ENCODE measurements around the gene EPB41. TPM values are rescaled to one million over a fixed set of nuclear protein-coding genes. Genes with fewer than 3 reads are reported as not detected.
"Not testable (repeated sequence)": the region's sequence is repeated elsewhere in the genome, so short reads cannot be mapped to it uniquely, and the experiment has no call there.

Gene EPB41
- total RNA-seq, 1 experiment from 2014 or later = 17.3 TPM

DNA sequence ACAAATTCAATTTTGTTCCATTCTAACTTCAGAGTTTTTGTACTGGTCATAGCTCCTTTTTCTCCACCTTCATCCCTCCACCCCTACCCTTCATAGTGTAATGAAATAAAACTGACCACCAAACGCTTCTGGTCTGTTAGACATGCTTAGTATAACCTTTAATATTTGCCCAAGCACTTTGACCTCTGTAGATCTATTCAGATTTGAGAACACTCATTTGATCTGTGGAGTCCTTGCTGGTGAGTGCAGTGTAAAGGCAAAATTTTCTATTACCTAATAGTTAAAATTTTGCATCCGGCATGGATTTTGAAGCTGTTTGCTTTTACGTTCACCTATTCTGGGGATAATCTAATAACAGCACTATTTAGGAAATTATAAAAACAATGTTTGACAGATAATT, 168.2 kb downstream of the EPB41 start:
- Histone ChIP-seq H3K27ac (ENCODE audit: low read length) (no peak overlapping the region), H3K4me3 (ENCODE audit: low read length) (no peak overlapping the region), H3K9me2 (replicated peaks; ENCODE audit: insufficient read depth, low read length) (no peaks in the 10 kb centered on the region), H4K20me1 (ENCODE audit: insufficient read depth, low read depth, low read length) (no peaks in the 10 kb centered on the region), H2AFZ (ENCODE audit: low read length) (no peak overlapping the region), H3K79me2 (ENCODE audit: low read length) (no peaks in the 10 kb centered on the region), H3K9me3 (ENCODE audit: low read length) (no peaks in the 10 kb centered on the region), H3K4me2 (ENCODE audit: low read depth, low read length, poor library complexity, severe bottlenecking) (no peak overlapping the region), H3K36me3 (ENCODE audit: insufficient read depth, low read length) (no peaks in the 10 kb centered on the region), H3K4me1 (ENCODE audit: low read length) (peaks cover 9% of the 10 kb centered on the region), H3K27me3 (ENCODE audit: low read length) (no peaks in the 10 kb centered on the region), H3K9ac (ENCODE audit: low read length) (no peak overlapping the region)
- no peak for DNase-seq

DNA sequence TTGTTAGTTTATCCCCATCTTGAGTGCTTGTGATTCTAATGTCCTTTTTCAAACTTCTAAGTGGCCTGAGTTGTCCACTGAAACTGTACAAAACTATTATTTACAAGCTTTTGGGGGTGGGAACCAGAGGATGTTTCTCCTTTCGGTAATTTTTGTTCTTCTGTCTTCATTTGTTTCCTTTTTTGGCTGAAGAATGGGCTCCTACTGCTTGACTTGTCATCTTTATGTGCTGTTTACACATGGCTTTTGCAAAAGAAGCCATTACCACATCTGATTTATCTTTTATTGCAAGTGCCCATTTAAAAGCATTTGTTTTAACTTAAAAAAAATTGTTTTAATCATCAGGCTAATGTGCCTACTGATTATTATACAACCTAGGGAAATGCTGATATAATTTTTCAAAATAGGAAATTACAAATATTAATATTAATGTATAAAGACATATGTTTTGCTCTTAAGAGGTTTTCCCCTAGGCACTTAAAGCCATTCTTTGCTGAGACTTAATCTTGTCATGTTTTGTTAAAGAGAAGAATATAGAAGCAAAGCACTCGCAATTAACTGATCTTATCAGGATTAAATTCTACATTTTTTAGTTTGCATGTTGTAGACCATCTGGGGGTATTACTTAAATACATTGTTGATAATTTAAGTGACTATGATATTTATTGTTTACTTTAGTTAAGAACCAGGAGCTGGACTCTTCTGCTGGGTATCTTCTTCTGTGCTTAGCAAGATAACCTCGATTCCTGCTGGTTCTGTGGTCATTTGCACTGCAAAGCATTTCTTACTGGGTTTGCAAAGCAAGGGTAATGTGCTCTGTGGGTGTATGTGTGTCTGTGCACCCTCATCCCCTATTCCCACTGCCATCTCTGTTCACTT, 169.2 kb downstream of the EPB41 start:
- Histone ChIP-seq H3K36me3 (ENCODE audit: insufficient read depth, low read length) (no peaks in the 10 kb centered on the region), H3K27ac (ENCODE audit: low read length) (no peak overlapping the region), H3K9me2 (replicated peaks; ENCODE audit: insufficient read depth, low read length) (no peaks in the 10 kb centered on the region), H3K9me3 (ENCODE audit: low read length) (no peaks in the 10 kb centered on the region), H3K9ac (ENCODE audit: low read length) (no peak overlapping the region), H3K4me3 (ENCODE audit: low read length) (no peak overlapping the region), H4K20me1 (ENCODE audit: insufficient read depth, low read depth, low read length) (no peaks in the 10 kb centered on the region), H2AFZ (ENCODE audit: low read length) (no peak overlapping the region), H3K4me1 (ENCODE audit: low read length) (peaks cover 9% of the 10 kb centered on the region), H3K4me2 (ENCODE audit: low read depth, low read length, poor library complexity, severe bottlenecking) (no peak overlapping the region), H3K79me2 (ENCODE audit: low read length) (no peaks in the 10 kb centered on the region), H3K27me3 (ENCODE audit: low read length) (no peaks in the 10 kb centered on the region)
- DNase-seq = no peak

DNA sequence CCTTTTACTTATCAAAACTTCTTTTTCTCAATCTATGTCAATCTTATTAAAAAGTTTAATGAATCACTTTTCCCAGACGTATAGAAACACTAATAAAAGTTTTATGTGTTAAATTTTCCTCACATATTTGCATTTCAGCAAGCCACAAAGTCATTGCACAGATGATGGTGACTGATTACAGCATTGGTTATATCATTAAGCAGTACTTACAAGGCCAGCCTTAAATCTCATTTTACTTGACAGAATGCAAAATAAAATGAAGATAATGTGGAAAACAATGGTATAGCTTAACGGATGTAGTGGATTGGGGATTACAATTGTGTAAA, 169.8 kb downstream of the EPB41 start:
- H3K4me2 ChIP-seq (ENCODE audit: low read depth, low read length, poor library complexity, severe bottlenecking) = no peak overlapping the region
- H3K36me3 ChIP-seq (ENCODE audit: insufficient read depth, low read length) = no peaks in the 10 kb centered on the region
- no peaks in the 10 kb centered on the region for H3K9me3 ChIP-seq (ENCODE audit: low read length)
- DNase-seq = no peak
- H3K27me3 ChIP-seq (ENCODE audit: low read length) = no peaks in the 10 kb centered on the region
- H3K27ac ChIP-seq (ENCODE audit: low read length) = no peak overlapping the region
- H4K20me1 ChIP-seq (ENCODE audit: insufficient read depth, low read depth, low read length) = no peaks in the 10 kb centered on the region
- no peak overlapping the region for H2AFZ ChIP-seq (ENCODE audit: low read length)
- no peak overlapping the region for H3K4me3 ChIP-seq (ENCODE audit: low read length)
- H3K4me1 ChIP-seq (ENCODE audit: low read length) = peaks cover 9% of the 10 kb centered on the region
- no peak overlapping the region for H3K9ac ChIP-seq (ENCODE audit: low read length)
- H3K9me2 ChIP-seq (replicated peaks; ENCODE audit: insufficient read depth, low read length) = no peaks in the 10 kb centered on the region
- H3K79me2 ChIP-seq (ENCODE audit: low read length) = no peaks in the 10 kb centered on the region

GRCh38 chr1:29090937-29091618, 176.7 kb downstream of the EPB41 start:
- no peak overlapping the region for H2AFZ ChIP-seq (ENCODE audit: low read length)
- DNase-seq = no peak
- H3K27ac ChIP-seq (ENCODE audit: low read length) = no peak overlapping the region
- H3K4me1 ChIP-seq (ENCODE audit: low read length) = no peaks in the 10 kb centered on the region
- no peaks in the 10 kb centered on the region for H3K79me2 ChIP-seq (ENCODE audit: low read length)
- H3K36me3 ChIP-seq (ENCODE audit: insufficient read depth, low read length) = no peaks in the 10 kb centered on the region
- no peak overlapping the region for H3K4me3 ChIP-seq (ENCODE audit: low read length)
- no peaks in the 10 kb centered on the region for H4K20me1 ChIP-seq (ENCODE audit: insufficient read depth, low read depth, low read length)
- no peaks in the 10 kb centered on the region for H3K9me3 ChIP-seq (ENCODE audit: low read length)
- H3K9ac ChIP-seq (ENCODE audit: low read length) = no peak overlapping the region
- no peaks in the 10 kb centered on the region for H3K9me2 ChIP-seq (replicated peaks; ENCODE audit: insufficient read depth, low read length)
- no peaks in the 10 kb centered on the region for H3K27me3 ChIP-seq (ENCODE audit: low read length)
- no peak overlapping the region for H3K4me2 ChIP-seq (ENCODE audit: low read depth, low read length, poor library complexity, severe bottlenecking)

DNA sequence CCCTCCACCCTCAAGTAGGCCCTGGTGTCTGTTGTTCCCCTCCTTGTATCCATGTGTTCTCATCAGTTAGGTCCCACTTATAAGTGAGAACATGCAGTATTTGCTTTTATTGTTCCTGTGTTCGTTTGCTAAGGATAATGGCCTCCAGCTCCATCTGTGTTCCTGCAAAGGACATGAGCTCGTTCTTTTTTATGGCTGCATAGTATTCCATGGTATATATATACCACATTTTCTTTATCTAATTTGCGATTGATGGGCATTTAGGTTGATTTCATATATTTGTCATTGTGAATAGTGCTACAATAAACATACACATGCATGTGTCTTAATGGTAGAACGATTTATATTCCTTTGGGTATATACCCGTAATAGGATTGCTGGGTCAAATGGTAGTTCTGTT, 178.3 kb downstream of the EPB41 start:
- H3K9ac ChIP-seq (ENCODE audit: low read length); H3K27ac ChIP-seq (ENCODE audit: low read length); H3K4me1 ChIP-seq (ENCODE audit: low read length); DNase-seq; H4K20me1 ChIP-seq (ENCODE audit: insufficient read depth, low read depth, low read length); H3K36me3 ChIP-seq (ENCODE audit: insufficient read depth, low read length); H3K79me2 ChIP-seq (ENCODE audit: low read length); H3K27me3 ChIP-seq (ENCODE audit: low read length); H3K4me3 ChIP-seq (ENCODE audit: low read length); H3K9me2 ChIP-seq (replicated peaks; ENCODE audit: insufficient read depth, low read length); H3K9me3 ChIP-seq (ENCODE audit: low read length); H3K4me2 ChIP-seq (ENCODE audit: low read depth, low read length, poor library complexity, severe bottlenecking); H2AFZ ChIP-seq (ENCODE audit: low read length): not testable (repeated sequence)

GRCh38 chr1:29094433-29094832, 180.1 kb downstream of the EPB41 start:
- H3K9me2 ChIP-seq (replicated peaks; ENCODE audit: insufficient read depth, low read length) = no peaks in the 10 kb centered on the region
- no peak overlapping the region for H2AFZ ChIP-seq (ENCODE audit: low read length)
- H3K79me2 ChIP-seq (ENCODE audit: low read length) = no peaks in the 10 kb centered on the region
- no peaks in the 10 kb centered on the region for H3K9me3 ChIP-seq (ENCODE audit: low read length)
- H3K36me3 ChIP-seq (ENCODE audit: insufficient read depth, low read length) = no peaks in the 10 kb centered on the region
- H3K4me3 ChIP-seq (ENCODE audit: low read length) = no peak overlapping the region
- no peaks in the 10 kb centered on the region for H3K4me1 ChIP-seq (ENCODE audit: low read length)
- H3K27me3 ChIP-seq (ENCODE audit: low read length) = no peaks in the 10 kb centered on the region
- no peak overlapping the region for H3K9ac ChIP-seq (ENCODE audit: low read length)
- no peaks in the 10 kb centered on the region for H4K20me1 ChIP-seq (ENCODE audit: insufficient read depth, low read depth, low read length)
- H3K27ac ChIP-seq (ENCODE audit: low read length) = no peak overlapping the region
- H3K4me2 ChIP-seq (ENCODE audit: low read depth, low read length, poor library complexity, severe bottlenecking) = no peak overlapping the region
- DNase-seq = no peak

DNA sequence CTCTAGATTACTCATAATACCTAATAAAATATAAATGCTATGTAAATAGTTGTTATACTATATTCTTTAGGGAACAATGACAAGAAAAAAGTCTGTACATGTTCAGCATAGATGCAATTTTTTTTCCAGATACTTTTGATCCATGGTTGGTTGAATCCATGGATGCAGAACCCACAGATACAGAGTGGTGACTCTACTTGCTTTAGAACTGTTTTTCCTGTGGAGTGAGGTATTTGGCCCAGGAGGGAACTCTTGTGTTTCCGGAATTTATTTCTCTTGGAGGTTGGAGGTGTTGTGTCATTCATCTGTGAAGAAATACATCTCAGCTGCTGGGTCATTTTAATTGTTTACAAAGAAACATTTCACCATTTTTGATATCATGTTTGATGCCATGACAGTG, 180.6 kb downstream of the EPB41 start:
- no peak for DNase-seq
- no peaks in the 10 kb centered on the region for H3K36me3 ChIP-seq (ENCODE audit: insufficient read depth, low read length)
- H3K79me2 ChIP-seq (ENCODE audit: low read length) = no peaks in the 10 kb centered on the region
- H3K4me2 ChIP-seq (ENCODE audit: low read depth, low read length, poor library complexity, severe bottlenecking) = no peak overlapping the region
- H4K20me1 ChIP-seq (ENCODE audit: insufficient read depth, low read depth, low read length) = no peaks in the 10 kb centered on the region
- H3K27ac ChIP-seq (ENCODE audit: low read length) = no peak overlapping the region
- no peaks in the 10 kb centered on the region for H3K4me1 ChIP-seq (ENCODE audit: low read length)
- H3K4me3 ChIP-seq (ENCODE audit: low read length) = no peak overlapping the region
- H3K9ac ChIP-seq (ENCODE audit: low read length) = no peak overlapping the region
- no peaks in the 10 kb centered on the region for H3K9me3 ChIP-seq (ENCODE audit: low read length)
- H3K27me3 ChIP-seq (ENCODE audit: low read length) = no peaks in the 10 kb centered on the region
- no peaks in the 10 kb centered on the region for H3K9me2 ChIP-seq (replicated peaks; ENCODE audit: insufficient read depth, low read length)
- no peak overlapping the region for H2AFZ ChIP-seq (ENCODE audit: low read length)

DNA sequence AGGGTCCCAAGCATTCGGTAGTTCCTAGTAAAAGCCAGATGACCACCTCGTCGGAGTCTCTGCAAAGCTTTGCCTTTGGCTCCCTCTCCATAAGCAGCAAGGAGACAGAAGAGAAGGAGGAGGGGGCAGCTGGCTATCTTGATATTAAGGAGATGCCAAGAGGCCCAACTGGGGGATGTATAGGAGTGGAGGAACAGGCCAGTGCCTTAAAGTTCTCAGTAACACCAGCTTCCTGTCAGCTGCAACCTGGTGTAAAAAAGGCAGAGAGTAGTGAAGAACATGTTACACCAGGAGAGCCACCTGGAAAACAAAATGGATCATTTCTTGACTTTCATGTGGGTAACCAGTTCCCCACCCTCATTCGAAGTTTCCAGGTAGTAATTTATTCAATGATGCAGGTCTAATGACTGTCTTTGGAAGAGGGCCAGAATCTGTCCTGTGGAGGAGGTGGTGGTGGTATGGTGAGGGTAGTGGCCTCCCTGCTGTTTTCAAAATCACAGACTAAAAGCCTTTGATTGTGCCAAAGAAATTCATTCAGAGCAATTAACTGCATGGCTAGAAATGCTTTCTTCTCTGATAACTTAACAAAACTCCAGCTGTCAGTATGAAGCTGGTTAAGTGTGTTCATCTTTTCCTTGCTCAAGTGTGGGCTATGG, 182.0 kb downstream of the EPB41 start:
- no peak overlapping the region for H3K4me2 ChIP-seq (ENCODE audit: low read depth, low read length, poor library complexity, severe bottlenecking)
- H4K20me1 ChIP-seq (ENCODE audit: insufficient read depth, low read depth, low read length) = no peaks in the 10 kb centered on the region
- no peaks in the 10 kb centered on the region for H3K79me2 ChIP-seq (ENCODE audit: low read length)
- H3K27me3 ChIP-seq (ENCODE audit: low read length) = no peaks in the 10 kb centered on the region
- H3K36me3 ChIP-seq (ENCODE audit: insufficient read depth, low read length) = no peaks in the 10 kb centered on the region
- no peak overlapping the region for H3K27ac ChIP-seq (ENCODE audit: low read length)
- H3K9ac ChIP-seq (ENCODE audit: low read length) = no peak overlapping the region
- no peaks in the 10 kb centered on the region for H3K9me2 ChIP-seq (replicated peaks; ENCODE audit: insufficient read depth, low read length)
- no peak overlapping the region for H2AFZ ChIP-seq (ENCODE audit: low read length)
- H3K9me3 ChIP-seq (ENCODE audit: low read length) = no peaks in the 10 kb centered on the region
- no peak for DNase-seq
- no peak overlapping the region for H3K4me3 ChIP-seq (ENCODE audit: low read length)
- no peaks in the 10 kb centered on the region for H3K4me1 ChIP-seq (ENCODE audit: low read length)

Measured in Karpas-422 (cell line).